ENCODE measurements around the gene TTC7B. TPM values are rescaled to one million over a fixed set of nuclear protein-coding genes. Genes with fewer than 3 reads are reported as not detected.

The TTC7B gene
- total and polyA plus RNA-seq, 7 donors = 18.9 to 97.0 (median 59.0) TPM

DNA sequence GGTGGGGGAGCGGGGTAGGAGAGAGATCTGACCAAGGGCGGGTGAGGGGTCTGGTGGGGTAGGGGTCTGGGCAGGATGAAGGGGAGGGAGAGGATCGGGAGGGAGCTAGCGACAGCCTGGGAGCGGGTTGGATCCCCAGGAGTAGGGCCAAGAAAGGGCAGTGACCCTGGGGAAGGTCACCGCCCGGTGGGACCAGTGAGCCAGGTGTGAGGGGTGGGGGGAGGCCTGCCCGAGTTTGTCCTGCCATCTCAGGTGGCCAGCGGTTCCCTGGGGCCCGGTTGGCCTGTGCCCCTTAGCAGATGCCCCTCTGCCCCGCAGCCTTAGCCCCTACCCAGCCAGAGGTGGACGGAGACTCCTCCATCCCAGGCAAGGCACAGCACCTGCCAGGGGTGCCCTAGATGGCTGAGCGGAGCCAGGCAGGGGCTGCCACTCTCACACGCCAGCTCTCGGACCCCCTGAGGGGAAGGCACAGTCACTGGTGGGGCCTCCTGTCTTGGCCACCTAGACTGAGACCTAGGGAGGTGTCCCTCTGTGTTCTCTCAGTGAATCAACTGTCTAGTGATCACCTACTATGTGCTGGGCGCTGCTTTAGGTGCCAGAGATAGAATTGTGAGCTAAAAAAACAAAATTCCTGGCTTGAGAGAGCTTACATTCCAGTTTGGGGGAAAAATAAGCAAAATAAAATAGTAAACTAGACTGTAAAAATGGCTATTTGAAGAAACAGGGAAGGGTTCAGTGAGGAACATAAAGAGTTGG, 629 bp upstream of the TTC7B start:
- Histone ChIP-seq H3K36me3 (ENCODE audit: insufficient read depth in 1 of 2, low read depth in 1 of 2) (no peaks in the 10 kb centered on the region), H3K4me3 (peak overlapping the region; percentile 15), H3K27ac (no peak overlapping the region), H3K9me3 (no peaks in the 10 kb centered on the region), H3K27me3 (ENCODE audit: insufficient read depth in 3 of 3, low read length in 2 of 3) (no peaks in the 10 kb centered on the region), H3K4me1 (peaks cover 8% of the 10 kb centered on the region)
- TF ChIP-seq, protein P1, sequence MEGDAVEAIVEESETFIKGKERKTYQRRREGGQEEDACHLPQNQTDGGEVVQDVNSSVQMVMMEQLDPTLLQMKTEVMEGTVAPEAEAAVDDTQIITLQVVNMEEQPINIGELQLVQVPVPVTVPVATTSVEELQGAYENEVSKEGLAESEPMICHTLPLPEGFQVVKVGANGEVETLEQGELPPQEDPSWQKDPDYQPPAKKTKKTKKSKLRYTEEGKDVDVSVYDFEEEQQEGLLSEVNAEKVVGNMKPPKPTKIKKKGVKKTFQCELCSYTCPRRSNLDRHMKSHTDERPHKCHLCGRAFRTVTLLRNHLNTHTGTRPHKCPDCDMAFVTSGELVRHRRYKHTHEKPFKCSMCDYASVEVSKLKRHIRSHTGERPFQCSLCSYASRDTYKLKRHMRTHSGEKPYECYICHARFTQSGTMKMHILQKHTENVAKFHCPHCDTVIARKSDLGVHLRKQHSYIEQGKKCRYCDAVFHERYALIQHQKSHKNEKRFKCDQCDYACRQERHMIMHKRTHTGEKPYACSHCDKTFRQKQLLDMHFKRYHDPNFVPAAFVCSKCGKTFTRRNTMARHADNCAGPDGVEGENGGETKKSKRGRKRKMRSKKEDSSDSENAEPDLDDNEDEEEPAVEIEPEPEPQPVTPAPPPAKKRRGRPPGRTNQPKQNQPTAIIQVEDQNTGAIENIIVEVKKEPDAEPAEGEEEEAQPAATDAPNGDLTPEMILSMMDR (IDR thresholded peaks at IDR 0.05) = no peak
- DNase-seq (no peak), ATAC-seq (peak; percentile 8 to 32 (median 24))
- intact Hi-C loops (cut with DNase I) = loop anchor here in 1 of 2 donors (5.0 kb wide), 1 partner anchor 55 kb away; no protein-coding TSS in a partner anchor
- 36 to 40% (median 38%) methylated on average over 13 to 16 of the region's 16 CpGs for WGBS, 3 donors

DNA sequence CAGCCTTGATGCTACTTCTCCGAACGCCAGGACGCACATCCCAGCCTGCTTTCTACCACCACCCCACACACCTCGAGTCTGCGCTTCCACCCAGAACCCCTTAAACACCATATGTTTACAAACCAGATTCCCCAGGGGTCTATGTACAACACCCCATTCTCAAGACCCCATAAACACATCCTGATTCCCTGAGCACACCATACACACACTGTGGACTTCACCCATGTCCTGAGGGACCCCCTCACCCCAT, 733 bp downstream of the TTC7B start:
- Histone ChIP-seq H3K9me3 (no peaks in the 10 kb centered on the region), H3K27ac (peak overlapping the region; percentile 63), H3K4me3 (peak overlapping the region; percentile 85), H3K36me3 (ENCODE audit: insufficient read depth in 1 of 2, low read depth in 1 of 2) (no peaks in the 10 kb centered on the region), H3K4me1 (peaks cover 16% of the 10 kb centered on the region), H3K27me3 (ENCODE audit: insufficient read depth in 3 of 3, low read length in 2 of 3) (no peaks in the 10 kb centered on the region)
- intact Hi-C loops (cut with DNase I) = loop anchor here in 1 of 2 donors (5.0 kb wide), 1 partner anchor 53 kb away; no protein-coding TSS in a partner anchor
- no peak for DNase-seq
- TF ChIP-seq, protein P1 (IDR thresholded peaks at IDR 0.05) = no peak
- WGBS, 3 donors = 12 to 26% (median 17%) methylated on average over 5 of the region's 5 CpGs
- ATAC-seq = peak in 2 of 4 donors; percentile 2 to 7

DNA sequence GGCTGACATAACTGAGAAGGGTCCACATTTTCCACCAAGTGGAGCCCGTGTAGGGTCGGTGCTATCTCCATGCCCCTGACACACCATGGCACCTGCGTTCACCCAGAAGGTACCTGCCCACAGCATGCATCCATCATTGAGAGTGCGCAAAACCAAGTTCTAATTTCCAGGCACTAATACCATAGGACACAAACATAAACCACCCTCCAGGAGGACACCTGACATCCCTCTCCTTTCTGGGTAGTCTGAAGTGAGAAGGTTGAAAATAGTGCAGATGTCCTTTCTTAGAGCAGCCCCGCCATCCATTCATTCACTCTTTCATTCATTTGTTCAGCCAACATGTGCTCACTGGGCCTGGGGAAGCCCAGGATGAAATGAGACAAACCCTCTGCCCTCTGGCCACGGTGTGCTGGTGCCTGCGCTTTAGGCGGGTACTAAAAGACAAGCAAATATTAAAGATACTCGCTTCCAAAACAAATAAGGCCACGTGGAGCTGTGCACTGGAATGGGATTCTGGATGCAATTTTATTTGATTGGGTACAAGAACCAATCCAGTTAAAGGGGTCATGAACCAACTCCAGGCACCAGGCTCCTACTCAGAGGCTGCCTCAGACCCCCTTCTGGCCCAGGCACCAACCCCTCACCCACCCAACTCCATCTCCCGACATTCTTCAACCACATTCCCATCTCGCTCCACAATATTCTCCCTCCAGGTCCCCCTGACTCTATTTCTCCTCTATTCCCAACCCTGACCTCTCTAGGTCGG, 1.2 kb downstream of the TTC7B start:
- peak overlapping the region; percentile 85 for H3K4me3 ChIP-seq
- no peaks in the 10 kb centered on the region for H3K27me3 ChIP-seq (ENCODE audit: insufficient read depth in 3 of 3, low read length in 2 of 3)
- TF ChIP-seq, protein P1 (IDR thresholded peaks at IDR 0.05) = no peak
- H3K9me3 ChIP-seq = no peaks in the 10 kb centered on the region
- intact Hi-C loops (cut with DNase I) = loop anchor here in 1 of 2 donors (5.0 kb wide), 1 partner anchor 53 kb away; no protein-coding TSS in a partner anchor
- ATAC-seq (no peak), DNase-seq (no peak)
- H3K36me3 ChIP-seq (ENCODE audit: insufficient read depth in 1 of 2, low read depth in 1 of 2) = no peaks in the 10 kb centered on the region
- WGBS, 3 donors = 53 to 60% (median 55%) methylated on average over 13 of the region's 13 CpGs
- peaks cover 21% of the 10 kb centered on the region for H3K4me1 ChIP-seq
- H3K27ac ChIP-seq = peak overlapping the region; percentile 63

DNA sequence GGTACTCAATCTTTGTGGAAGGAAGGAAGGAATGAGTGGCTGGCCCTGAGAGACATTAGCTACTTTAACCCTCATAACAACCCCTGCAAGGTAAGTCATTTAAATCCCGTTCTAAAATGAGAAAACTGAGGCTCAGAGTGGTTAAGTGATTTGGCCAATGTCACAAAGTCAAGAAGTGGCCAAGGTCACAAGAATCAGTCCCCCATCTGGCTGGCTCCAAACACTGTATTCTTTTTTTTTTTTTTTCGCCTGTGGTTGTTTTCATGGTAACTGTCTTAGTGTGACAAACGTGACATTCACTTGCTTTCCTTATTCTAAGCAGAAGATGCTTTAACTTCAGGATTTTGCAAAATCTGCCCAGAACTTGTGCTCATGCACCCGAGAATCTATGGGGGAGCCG, 2.8 kb downstream of the TTC7B start:
- no peak for DNase-seq
- TF ChIP-seq, protein P1 (IDR thresholded peaks at IDR 0.05) = no peak

More for the DNA sequence above, 2.8 kb downstream of the TTC7B start:
- Histone ChIP-seq H3K4me3 (no peak overlapping the region), H3K4me1 (peaks cover 36% of the 10 kb centered on the region), H3K27me3 (ENCODE audit: insufficient read depth in 3 of 3, low read length in 2 of 3) (no peaks in the 10 kb centered on the region), H3K9me3 (no peaks in the 10 kb centered on the region), H3K36me3 (ENCODE audit: insufficient read depth in 1 of 2, low read depth in 1 of 2) (no peaks in the 10 kb centered on the region), H3K27ac (no peak overlapping the region)
- 79 to 83% (median 79%) methylated on average over 5 of the region's 5 CpGs for WGBS, 3 donors
- no peak for ATAC-seq
- intact Hi-C loops (cut with DNase I) = no loop called here

Data from psoas muscle (tissue), 8 donors.